NCI-H128 (cell line): Measurements from ENCODE around the gene CPEB3.
"Not testable (repeated sequence)": the region's sequence is repeated elsewhere in the genome, so short reads cannot be mapped to it uniquely, and the experiment has no call there.

ENCODE experiments used
- DNase-seq: peaks from one replicate; lab custom pipeline; 2025; ENCODE audit not compliant: unreplicated experiment; lab: John Stamatoyannopoulos, UW

CPEB3 gene

GRCh38 chr10:92052741-92053140 lies 238.1 kb downstream of the CPEB3 start:
- DNase-seq = no peak

- no peak for DNase-seq
Observed at GRCh38 chr10:92052088-92052487, 238.8 kb downstream of the CPEB3 start.

GRCh38 chr10:92047215-92047614 lies 243.7 kb downstream of the CPEB3 start:
- DNase-seq = no peak

GRCh38 chr10:92045641-92046106 lies 245.2 kb downstream of the CPEB3 start:
- no peak for DNase-seq

GRCh38 chr10:92042541-92042940 lies 248.3 kb downstream of the CPEB3 start:
- DNase-seq = no peak

- no peak for DNase-seq
Observed at GRCh38 chr10:92038949-92039348, 251.9 kb downstream of the CPEB3 start.

- not testable (repeated sequence) for DNase-seq
Observed at GRCh38 chr10:92033070-92033469, 257.8 kb downstream of the CPEB3 start.

- DNase-seq = no peak
Observed at GRCh38 chr10:92031580-92031979, 259.3 kb downstream of the CPEB3 start.

GRCh38 chr10:92027141-92027540 lies 263.7 kb downstream of the CPEB3 start:
- no peak for DNase-seq

GRCh38 chr10:92025340-92025739 lies 265.5 kb downstream of the CPEB3 start:
- DNase-seq = not testable (repeated sequence)

- no peak for DNase-seq
Observed at GRCh38 chr10:92024700-92025099, 266.2 kb downstream of the CPEB3 start.

GRCh38 chr10:92014620-92015019 lies 276.3 kb downstream of the CPEB3 start:
- DNase-seq = no peak

- no peak for DNase-seq
Observed at GRCh38 chr10:92011560-92012214, 279.2 kb downstream of the CPEB3 start.

- DNase-seq = no peak
Observed at GRCh38 chr10:92010047-92010735, 280.7 kb downstream of the CPEB3 start.

- no peak for DNase-seq
Observed at GRCh38 chr10:92009445-92009844, 281.4 kb downstream of the CPEB3 start.

- DNase-seq = no peak
Observed at GRCh38 chr10:92005978-92006377, 284.9 kb downstream of the CPEB3 start.

GRCh38 chr10:92003258-92003657 lies 287.6 kb downstream of the CPEB3 start:
- no peak for DNase-seq

GRCh38 chr10:92001995-92002394 lies 288.9 kb downstream of the CPEB3 start:
- no peak for DNase-seq

- DNase-seq = no peak
Observed at GRCh38 chr10:92001581-92001980, 289.3 kb downstream of the CPEB3 start.
